Panc1 (cell line): ENCODE results near the gene DPH2. TPM values are rescaled to one million over a fixed set of nuclear protein-coding genes. Genes with fewer than 3 reads are reported as not detected.

Experiments used
- ATAC-seq: fragments of 200-7000 bp; cut with Tn5 transposase; 2 replicates; pipeline ENCODE4 v1.9.1; 2020; ENCODE audit warnings: mild to moderate bottlenecking, moderate library complexity
- BruUV-seq: library from RNA; stranded (reverse); fragments of 400-500 nt; replicated peaks from 2 replicates; lab custom pipeline; 2021; lab: Mats Ljungman, UMichigan
- CTCF ChIA-PET: fragments of 300-600 bp; sonication (Branson Sonifier 250); formaldehyde crosslinking; loops from one replicate; lab custom pipeline; 2022; ENCODE audit warnings: antibody characterized with exemption; lab: Charles Lee
- POLR2A ChIA-PET: fragments of 300-600 bp; sonication (Branson Sonifier 250); formaldehyde crosslinking; loops from one replicate; lab custom pipeline; 2022; ENCODE audit warnings: antibody characterized with exemption; lab: Charles Lee
- DNase-seq: peaks from one replicate; pipeline ENCODE4 v3.0.0-alpha.2; 2010; ENCODE audit warnings: low read depth, low spot score
- H3K27ac ChIP-seq: 2 replicates; pipeline ENCODE4 v1.5.1; 2011; ENCODE audit warnings: mild to moderate bottlenecking, low read length, inconsistent platforms
- H3K27me3 ChIP-seq: fragments of 200-500 bp; sonication (Bioruptor generic); 2 replicates; pipeline ENCODE4 v1.6.0; 2014; ENCODE audit warnings: low read length, inconsistent platforms; ENCODE audit not compliant: control insufficient read depth, insufficient read depth
- H3K36me3 ChIP-seq: fragments of 200-500 bp; sonication (Bioruptor generic); 2 replicates; pipeline ENCODE4 v1.5.1; 2014; ENCODE audit warnings: inconsistent platforms, mild to moderate bottlenecking, low read length, moderate library complexity; ENCODE audit not compliant: control insufficient read depth, insufficient read depth
- H3K4me1 ChIP-seq: 2 replicates; pipeline ENCODE4 v1.5.1; 2011; ENCODE audit warnings: inconsistent platforms, mild to moderate bottlenecking, low read length, moderate library complexity; ENCODE audit not compliant: control insufficient read depth, insufficient read depth
- H3K4me3 ChIP-seq, 2 experiments: 2 replicates each; pipeline ENCODE4 v1.5.1; 2011 to 2012; ENCODE audit warnings: low read depth in 2 of 2, low read length in 2 of 2, mild to moderate bottlenecking in 2 of 2, inconsistent platforms in 1 of 2, moderate library complexity in 1 of 2
- H3K9me3 ChIP-seq: fragments of 200-500 bp; sonication (Bioruptor generic); 2 replicates; pipeline ENCODE4 v1.5.1; 2014; ENCODE audit warnings: low read depth, mild to moderate bottlenecking, inconsistent platforms, low read length, moderate library complexity; ENCODE audit not compliant: control insufficient read depth, insufficient read depth
- CTCF ChIP-seq: fragments of 450-650 bp; IDR thresholded peaks from 2 replicates; pipeline ENCODE4 v1.5.1; 2017; ENCODE audit warnings: mild to moderate bottlenecking
- POLR2AphosphoS5 ChIP-seq: IDR thresholded peaks from 2 replicates; pipeline ENCODE4 v1.6.1; 2012; ENCODE audit warnings: mild to moderate bottlenecking, low read depth, low read length, moderate library complexity
- SIN3A ChIP-seq: IDR thresholded peaks from 2 replicates; pipeline ENCODE4 v1.6.1; 2012; ENCODE audit warnings: low read depth, mild to moderate bottlenecking, low read length, moderate library complexity, borderline replicate concordance; ENCODE audit not compliant: insufficient read depth
- TCF7L2 ChIP-seq: IDR thresholded peaks from 2 replicates; pipeline ENCODE4 v1.6.1; 2011; ENCODE audit warnings: mild to moderate bottlenecking, low read depth, low read length, inconsistent platforms
- in situ Hi-C: cut with HindIII; loops from 2 replicates; pipeline ENCODE4 v1.10.0; 2016; ENCODE audit warnings: low sequenced_read_pairs, low pct_unique_long_range_greater_than_20kb
- intact Hi-C: fragments of 100-400 bp; cut with micrococcal nuclease; formaldehyde crosslinking; loops from one replicate; pipeline ENCODE4 v1.10.0; 2022; ENCODE audit not compliant: unreplicated experiment
- total RNA-seq: library from RNA; stranded (reverse); gene quantifications from one replicate; pipeline ENCODE4 v1.2.1, GENCODE V29; 2021; ENCODE audit not compliant: unreplicated experiment
- TF ChIP-seq, protein P1 (sequence below), 2 experiments: IDR thresholded peaks; 2 replicates each; pipeline ENCODE4 v1.6.1; 2011 to 2012; ENCODE audit warnings: low read depth in 2 of 2, control low read depth in 1 of 2, low read length in 1 of 2, mild to moderate bottlenecking in 1 of 2, moderate library complexity in 1 of 2; ENCODE audit not compliant: insufficient read depth in 1 of 2

The DPH2 gene
- total RNA-seq, 1 experiment from 2014 or later: 76.0 TPM

DNA sequence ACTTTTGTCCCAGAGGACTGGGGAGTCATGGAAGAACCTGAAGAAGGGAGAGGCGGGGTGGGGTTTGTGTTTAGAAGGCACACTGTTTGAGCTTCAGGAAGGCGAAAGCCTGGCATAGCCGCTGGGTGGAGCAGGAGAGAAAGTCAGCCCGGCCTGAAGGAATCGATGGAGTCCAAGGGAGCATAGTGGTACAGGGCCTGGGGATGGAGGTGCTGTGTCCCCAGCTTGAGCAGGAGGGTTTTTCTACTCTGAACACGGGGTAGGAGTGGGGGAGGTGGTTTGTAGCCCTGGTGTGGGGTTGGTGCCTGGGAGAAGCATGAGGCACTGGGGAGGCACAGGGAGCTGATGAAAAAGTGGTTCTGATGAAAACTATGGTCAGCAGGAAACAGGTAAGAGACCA, 16.9 kb downstream of the DPH2 start:
- no peak overlapping the region for H3K27ac ChIP-seq
- BruUV-seq: no TSS peak
- in situ Hi-C loops: no loop called here
- H3K36me3 ChIP-seq: 0 out of 2 replicates have a peak, but pooled peaks cover 3% of the 10 kb centered on the region
- intact Hi-C loops: no loop called here
- H3K4me1 ChIP-seq: peaks cover 11% of the 10 kb centered on the region
- TF ChIP-seq CTCF: no peak
- no peak for TF ChIP-seq POLR2AphosphoS5
- TF ChIP-seq, protein P1, sequence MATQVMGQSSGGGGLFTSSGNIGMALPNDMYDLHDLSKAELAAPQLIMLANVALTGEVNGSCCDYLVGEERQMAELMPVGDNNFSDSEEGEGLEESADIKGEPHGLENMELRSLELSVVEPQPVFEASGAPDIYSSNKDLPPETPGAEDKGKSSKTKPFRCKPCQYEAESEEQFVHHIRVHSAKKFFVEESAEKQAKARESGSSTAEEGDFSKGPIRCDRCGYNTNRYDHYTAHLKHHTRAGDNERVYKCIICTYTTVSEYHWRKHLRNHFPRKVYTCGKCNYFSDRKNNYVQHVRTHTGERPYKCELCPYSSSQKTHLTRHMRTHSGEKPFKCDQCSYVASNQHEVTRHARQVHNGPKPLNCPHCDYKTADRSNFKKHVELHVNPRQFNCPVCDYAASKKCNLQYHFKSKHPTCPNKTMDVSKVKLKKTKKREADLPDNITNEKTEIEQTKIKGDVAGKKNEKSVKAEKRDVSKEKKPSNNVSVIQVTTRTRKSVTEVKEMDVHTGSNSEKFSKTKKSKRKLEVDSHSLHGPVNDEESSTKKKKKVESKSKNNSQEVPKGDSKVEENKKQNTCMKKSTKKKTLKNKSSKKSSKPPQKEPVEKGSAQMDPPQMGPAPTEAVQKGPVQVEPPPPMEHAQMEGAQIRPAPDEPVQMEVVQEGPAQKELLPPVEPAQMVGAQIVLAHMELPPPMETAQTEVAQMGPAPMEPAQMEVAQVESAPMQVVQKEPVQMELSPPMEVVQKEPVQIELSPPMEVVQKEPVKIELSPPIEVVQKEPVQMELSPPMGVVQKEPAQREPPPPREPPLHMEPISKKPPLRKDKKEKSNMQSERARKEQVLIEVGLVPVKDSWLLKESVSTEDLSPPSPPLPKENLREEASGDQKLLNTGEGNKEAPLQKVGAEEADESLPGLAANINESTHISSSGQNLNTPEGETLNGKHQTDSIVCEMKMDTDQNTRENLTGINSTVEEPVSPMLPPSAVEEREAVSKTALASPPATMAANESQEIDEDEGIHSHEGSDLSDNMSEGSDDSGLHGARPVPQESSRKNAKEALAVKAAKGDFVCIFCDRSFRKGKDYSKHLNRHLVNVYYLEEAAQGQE (IDR thresholded peaks at IDR 0.05; ENCODE audit: insufficient read depth in 1 of 2, low read depth in 2 of 2, low read length in 1 of 2): no peak
- no peak for TF ChIP-seq SIN3A
- no peak for TF ChIP-seq TCF7L2
- H3K27me3 ChIP-seq: no peaks in the 10 kb centered on the region
- H3K4me3 ChIP-seq: no peak overlapping the region
- ATAC-seq: no peak
- ChIA-PET CTCF (no interaction called here), POLR2A (no interaction called here)
- H3K9me3 ChIP-seq: no peaks in the 10 kb centered on the region
- no peak for DNase-seq

- Histone ChIP-seq H3K27me3 (no peaks in the 10 kb centered on the region), H3K27ac (no peak overlapping the region), H3K9me3 (no peaks in the 10 kb centered on the region), H3K4me3 (no peak overlapping the region), H3K4me1 (peaks cover 14% of the 10 kb centered on the region), H3K36me3 (0 out of 2 replicates have a peak, but pooled peaks cover 3% of the 10 kb centered on the region)
- no TSS peak for BruUV-seq
- in situ Hi-C loops: no loop called here
- ATAC-seq (no peak), DNase-seq (no peak)
- TF ChIP-seq TCF7L2: no peak
- no peak for TF ChIP-seq SIN3A
- TF ChIP-seq POLR2AphosphoS5: no peak
- no peak for TF ChIP-seq CTCF
- TF ChIP-seq, protein P1 (IDR thresholded peaks at IDR 0.05; ENCODE audit: insufficient read depth in 1 of 2, low read depth in 2 of 2, low read length in 1 of 2): no peak
- intact Hi-C loops: no loop called here
- ChIA-PET CTCF (interaction anchor here (0.5 kb wide), 1 partner anchor 29 kb away, joined by 15 read pairs; no protein-coding TSS in a partner anchor), POLR2A (no interaction called here)
Measured at GRCh38 chr1:43987159-43987902, 17.5 kb downstream of the DPH2 start.
